Stimulated activated CD8-positive, alpha-beta memory T cell treated with anti-CD3 and anti-CD28 coated beads, Interleukin-4, amount 100 ng/mL, for 4 hours (primary cell): ENCODE data around the gene DNAJC30.
"Not testable (repeated sequence)": the region's sequence is repeated elsewhere in the genome, so short reads cannot be mapped to it uniquely, and the experiment has no call there.

Experiments used
- DNase-seq, 2 donors: peaks; one replicate each; pipeline ENCODE4 v3.0.0-alpha.2; 2020; ENCODE audit warnings: low read depth in 2 of 2, low spot score in 1 of 2

Gene DNAJC30

GRCh38 chr7:73683056-73683787, at the start of gene DNAJC30, which contains the start of gene BUD23:
DNAJC30 (minus strand) TSS chr7:73683453; CDS start chr7:73683423, 30 bp downstream.
BUD23 (plus strand) TSS chr7:73683597; CDS start chr7:73683626, 29 bp downstream.
- peak; percentile 97 for DNase-seq

- no peak for DNase-seq
Observed at GRCh38 chr7:73732397-73732796, 49.1 kb upstream of the DNAJC30 start.

- DNase-seq, result no peak
Observed at GRCh38 chr7:73730485-73730884, 47.2 kb upstream of the DNAJC30 start.

- no peak for DNase-seq
Observed at GRCh38 chr7:73728551-73728950, 45.3 kb upstream of the DNAJC30 start.

- DNase-seq, result no peak
Observed at GRCh38 chr7:73727952-73728351, 44.7 kb upstream of the DNAJC30 start.

GRCh38 chr7:73726083-73726466, 42.8 kb upstream of the DNAJC30 start:
- DNase-seq, result no peak

- no peak for DNase-seq
Observed at GRCh38 chr7:73723813-73724212, 40.6 kb upstream of the DNAJC30 start.

GRCh38 chr7:73722785-73723184, 39.5 kb upstream of the DNAJC30 start:
- DNase-seq, result no peak

- not testable (repeated sequence) for DNase-seq
Observed at GRCh38 chr7:73722182-73722581, 38.9 kb upstream of the DNAJC30 start.

- DNase-seq, result no peak
Observed at GRCh38 chr7:73721377-73721817, 38.1 kb upstream of the DNAJC30 start.

GRCh38 chr7:73720443-73720842, 37.2 kb upstream of the DNAJC30 start:
- not testable (repeated sequence) for DNase-seq

GRCh38 chr7:73719806-73720169, 36.5 kb upstream of the DNAJC30 start:
- no peak for DNase-seq

GRCh38 chr7:73718905-73719805, 35.9 kb upstream of the DNAJC30 start, which contains the start of gene STX1A:
STX1A (minus strand) TSS chr7:73719669; CDS start chr7:73719631, 38 bp downstream.
- DNase-seq, result peak in 1 of 2 donors; percentile 46

- DNase-seq, result no peak
Observed at GRCh38 chr7:73718438-73718881, 35.2 kb upstream of the DNAJC30 start.

- DNase-seq, result peak; percentile 55 to 65
Observed at GRCh38 chr7:73717991-73718405, 34.7 kb upstream of the DNAJC30 start.

GRCh38 chr7:73717025-73717807, 34.0 kb upstream of the DNAJC30 start:
- DNase-seq, result no peak

GRCh38 chr7:73716318-73716890, 33.2 kb upstream of the DNAJC30 start:
- no peak for DNase-seq

- no peak for DNase-seq
Observed at GRCh38 chr7:73715648-73716317, 32.5 kb upstream of the DNAJC30 start.

- DNase-seq, result not testable (repeated sequence)
Observed at GRCh38 chr7:73713319-73713718, 30.1 kb upstream of the DNAJC30 start.

- no peak for DNase-seq
Observed at GRCh38 chr7:73712773-73713172, 29.5 kb upstream of the DNAJC30 start.
